MG63 (cell line): ENCODE data around the gene RPS19BP1. TPM values are rescaled to one million over a fixed set of nuclear protein-coding genes. Genes with fewer than 3 reads are reported as not detected.

Source experiments
- DNase-seq: peaks from one replicate; pipeline ENCODE4 v3.0.0-alpha.2; 2020
- H3K27me3 ChIP-seq: fragments of 250-450 bp; sonication (Bioruptor Pico); 2 replicates; pipeline ENCODE4 v1.5.1; 2020; ENCODE audit warnings: mild to moderate bottlenecking, moderate library complexity
- H3K36me3 ChIP-seq: fragments of 250-450 bp; sonication (Bioruptor Pico); 2 replicates; pipeline ENCODE4 v1.5.1; 2020; ENCODE audit warnings: mild to moderate bottlenecking, moderate library complexity
- H3K4me3 ChIP-seq: fragments of 250-450 bp; sonication (Bioruptor Pico); 2 replicates; pipeline ENCODE4 v1.5.1; 2020; ENCODE audit warnings: mild to moderate bottlenecking, moderate library complexity
- H3K9me3 ChIP-seq: fragments of 250-450 bp; sonication (Bioruptor Pico); 2 replicates; pipeline ENCODE4 v1.5.1; 2020; ENCODE audit warnings: mild to moderate bottlenecking, moderate library complexity
- total RNA-seq: library from RNA; depleted of rRNA; stranded (reverse); fragments of >200 nt; shearing (Covaris generic); gene quantifications from 2 replicates; pipeline ENCODE4 v1.2.3, GENCODE V29; 2014; ENCODE audit warnings: low replicate concordance

The RPS19BP1 gene
- total RNA-seq, 1 experiment from 2014 or later = 161 TPM

DNA sequence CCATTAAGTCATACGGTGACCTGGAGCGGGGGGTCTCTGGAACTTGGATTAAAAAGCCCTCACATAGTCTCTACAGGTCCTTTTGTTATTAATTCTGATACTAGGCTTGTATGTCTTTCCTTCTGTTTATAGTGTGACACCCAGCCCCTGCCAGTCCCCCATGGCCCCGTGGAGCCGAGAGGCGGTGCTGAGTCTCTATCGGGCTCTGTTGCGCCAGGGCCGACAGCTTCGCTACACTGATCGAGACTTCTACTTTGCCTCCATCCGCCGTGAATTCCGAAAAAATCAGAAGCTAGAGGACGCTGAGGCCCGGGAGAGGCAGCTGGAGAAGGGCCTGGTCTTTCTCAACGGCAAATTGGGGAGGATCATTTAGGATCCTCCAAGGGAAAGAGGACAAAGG, 28.5 kb downstream of the RPS19BP1 start:
- Histone ChIP-seq H3K36me3 (peaks cover 54% of the 10 kb centered on the region), H3K9me3 (no peaks in the 10 kb centered on the region), H3K27me3 (no peaks in the 10 kb centered on the region), H3K4me3 (no peak overlapping the region)
- DNase-seq = no peak

DNA sequence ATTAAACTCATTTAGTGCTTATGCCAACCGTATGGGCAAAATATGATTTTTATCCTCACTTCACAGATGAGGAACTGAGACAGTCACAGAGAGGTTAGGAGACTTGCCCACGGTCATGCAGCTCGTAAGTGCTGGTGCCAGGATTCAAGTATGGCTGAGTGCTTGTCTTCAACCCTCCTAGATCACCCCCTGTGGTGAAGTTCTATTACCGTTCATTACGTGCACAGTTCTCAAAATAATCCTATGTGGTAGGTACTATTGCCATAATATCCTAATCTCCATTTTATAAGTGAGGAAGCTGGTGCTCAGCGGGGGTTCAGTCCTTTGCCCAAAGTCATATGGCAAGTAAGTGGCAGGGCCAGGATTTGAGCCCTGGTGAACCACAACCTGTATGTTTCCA, 28.9 kb downstream of the RPS19BP1 start:
- H3K27me3 ChIP-seq = no peaks in the 10 kb centered on the region

DNA sequence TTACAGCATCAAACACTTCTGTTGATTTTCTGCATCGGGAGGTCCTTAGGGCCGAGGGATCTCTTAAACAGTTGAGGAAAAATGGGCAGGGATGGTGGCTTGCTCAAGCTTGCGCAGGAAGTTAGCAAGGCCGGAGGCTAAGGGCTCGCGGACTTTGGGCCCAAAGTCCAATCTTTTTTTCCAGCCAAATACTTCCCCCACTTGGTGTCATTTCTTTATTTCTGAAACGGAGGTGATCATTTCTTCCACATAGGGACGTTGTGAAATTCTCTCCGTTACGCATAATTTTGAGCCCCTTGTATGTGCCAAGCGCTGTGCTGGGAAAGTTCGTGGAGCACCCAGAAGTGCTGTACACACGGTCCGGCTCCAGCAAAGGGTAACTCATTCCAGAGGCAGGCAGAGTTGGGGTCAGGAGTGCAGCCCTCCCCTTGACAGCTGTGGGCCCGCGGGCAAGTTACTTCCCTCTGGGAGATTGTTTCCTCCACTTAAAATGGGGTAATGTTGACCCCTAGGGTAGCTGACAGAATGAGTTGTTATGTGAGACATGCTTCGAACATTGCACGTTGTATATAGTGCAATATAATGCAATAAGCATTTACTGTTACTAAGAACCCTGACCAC, 29.6 kb downstream of the RPS19BP1 start:
- peaks cover 46% of the 10 kb centered on the region for H3K36me3 ChIP-seq
- peak overlapping the region; percentile 80 for H3K4me3 ChIP-seq
- H3K9me3 ChIP-seq = no peaks in the 10 kb centered on the region
- no peaks in the 10 kb centered on the region for H3K27me3 ChIP-seq
- DNase-seq = no peak

More for the DNA sequence above, 28.9 kb downstream of the RPS19BP1 start:
- H3K4me3 ChIP-seq = peak overlapping the region; percentile 80
- H3K9me3 ChIP-seq = no peaks in the 10 kb centered on the region
- peaks cover 53% of the 10 kb centered on the region for H3K36me3 ChIP-seq
- no peak for DNase-seq

DNA sequence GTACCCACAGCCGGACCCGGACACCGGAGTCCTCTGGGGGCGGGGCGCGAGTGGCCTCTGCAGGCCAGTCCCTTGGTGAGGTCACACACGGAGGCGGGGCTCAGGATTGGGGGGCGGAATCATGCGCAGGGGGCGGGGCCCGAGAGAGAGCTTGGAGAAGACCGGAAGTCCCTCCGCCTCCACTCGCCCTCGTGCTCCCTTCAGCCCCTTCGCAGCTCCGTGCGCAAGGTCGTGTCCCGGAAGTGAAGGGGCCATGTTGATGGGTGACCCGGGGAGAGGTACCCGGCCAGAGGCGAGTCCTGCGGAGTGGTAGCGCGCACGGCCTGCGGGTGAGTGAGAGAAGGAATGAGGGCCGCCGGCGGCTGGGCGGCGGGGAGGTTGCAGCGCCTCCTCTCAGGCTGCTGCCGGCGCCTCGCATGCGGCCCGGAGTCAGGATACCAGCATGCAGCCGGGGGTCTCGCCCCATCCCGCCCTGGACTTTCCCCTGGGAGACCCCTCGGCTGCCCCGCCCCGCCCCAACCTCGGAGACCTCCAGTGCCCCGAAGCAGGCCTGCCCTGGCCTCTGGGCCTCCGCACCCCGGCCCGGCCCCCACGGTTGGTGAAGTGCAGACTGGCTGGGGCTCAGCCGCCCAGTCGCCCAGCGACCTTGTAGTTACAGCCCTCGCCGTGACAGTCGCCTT, 30.3 kb downstream of the RPS19BP1 start, which contains the start of gene MIEF1:
Gene MIEF1 (plus strand): TSS at position 182 of the 680 bp plus-strand sequence. CDS start 9,005 bp downstream, outside the sequence.
- Histone ChIP-seq H3K27me3 (no peaks in the 10 kb centered on the region), H3K9me3 (no peaks in the 10 kb centered on the region), H3K4me3 (peak within 1 kb of the TSS; percentile 80), H3K36me3 (peaks cover 41% of the 10 kb centered on the region)
- peak; percentile 96 for DNase-seq

DNA sequence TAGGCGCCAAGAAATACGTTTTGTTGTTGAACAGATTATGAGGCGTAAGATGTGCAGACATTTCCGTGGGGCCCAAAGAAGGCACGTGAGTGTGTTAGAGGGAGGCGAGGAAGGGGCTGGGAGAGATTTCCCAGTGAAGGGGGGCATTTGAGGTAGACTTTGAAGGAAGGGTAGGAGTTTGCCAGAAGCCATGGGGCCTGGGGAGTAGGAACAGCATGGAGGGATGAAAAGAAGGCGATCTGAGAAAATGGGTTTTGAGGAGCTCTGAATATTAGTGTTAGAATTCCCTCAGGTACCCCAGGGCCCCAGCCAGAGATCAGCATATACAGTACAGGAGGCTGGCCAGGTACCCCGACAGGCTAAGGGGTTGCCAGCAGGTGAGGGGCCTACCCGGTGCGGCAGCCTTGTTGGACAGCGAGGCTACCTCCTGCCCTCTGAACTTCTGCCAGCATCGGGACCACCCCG, 30.9 kb downstream of the RPS19BP1 start:
- no peak for DNase-seq
- peaks cover 35% of the 10 kb centered on the region for H3K36me3 ChIP-seq
- peak overlapping the region; percentile 80 for H3K4me3 ChIP-seq
- H3K27me3 ChIP-seq = no peaks in the 10 kb centered on the region
- no peaks in the 10 kb centered on the region for H3K9me3 ChIP-seq

DNA sequence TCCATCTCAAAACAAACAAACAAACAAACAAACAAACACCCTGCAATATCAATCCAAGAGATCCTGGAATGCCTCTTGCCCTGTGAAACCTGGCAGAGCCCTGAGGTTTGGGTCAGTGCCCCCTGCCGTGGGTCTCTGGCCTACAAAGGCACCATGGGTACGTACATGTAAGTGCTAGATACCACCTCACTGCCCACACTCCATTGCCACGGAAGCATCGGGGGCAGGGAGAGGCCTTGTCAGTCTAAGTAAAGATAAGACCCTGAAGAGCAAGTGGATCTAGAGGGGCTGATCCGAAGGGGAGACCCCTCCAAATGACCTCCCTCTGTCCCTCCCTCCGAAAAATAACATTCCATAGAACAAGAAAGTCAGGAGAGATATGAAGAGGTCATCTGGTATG, 32.4 kb downstream of the RPS19BP1 start:
- Histone ChIP-seq H3K9me3 (no peaks in the 10 kb centered on the region), H3K4me3 (no peak overlapping the region), H3K36me3 (peaks cover 19% of the 10 kb centered on the region), H3K27me3 (no peaks in the 10 kb centered on the region)
- no peak for DNase-seq

DNA sequence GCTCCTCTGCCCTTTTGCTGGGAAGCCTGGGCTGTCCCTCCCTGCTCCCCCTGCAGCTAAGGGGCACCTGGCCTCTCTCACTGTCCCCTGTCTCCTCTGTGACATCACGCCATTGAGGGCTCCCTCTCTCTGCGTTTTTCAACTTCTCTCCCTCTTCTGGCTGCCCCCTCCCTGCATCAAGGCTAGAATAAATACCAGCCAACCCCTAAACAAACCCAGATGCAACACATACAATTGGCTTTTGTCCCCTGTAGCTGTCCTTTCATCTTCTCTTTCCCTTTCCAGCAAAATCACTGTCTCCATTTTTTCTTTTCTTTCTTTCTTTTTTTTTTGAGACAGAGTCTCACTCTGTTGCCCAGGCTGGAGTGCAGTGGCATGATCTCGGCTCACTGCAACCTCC, 33.7 kb downstream of the RPS19BP1 start:
- H3K9me3 ChIP-seq = no peaks in the 10 kb centered on the region
- DNase-seq = no peak
- peaks cover 6% of the 10 kb centered on the region for H3K36me3 ChIP-seq
- no peaks in the 10 kb centered on the region for H3K27me3 ChIP-seq
- H3K4me3 ChIP-seq = no peak overlapping the region

DNA sequence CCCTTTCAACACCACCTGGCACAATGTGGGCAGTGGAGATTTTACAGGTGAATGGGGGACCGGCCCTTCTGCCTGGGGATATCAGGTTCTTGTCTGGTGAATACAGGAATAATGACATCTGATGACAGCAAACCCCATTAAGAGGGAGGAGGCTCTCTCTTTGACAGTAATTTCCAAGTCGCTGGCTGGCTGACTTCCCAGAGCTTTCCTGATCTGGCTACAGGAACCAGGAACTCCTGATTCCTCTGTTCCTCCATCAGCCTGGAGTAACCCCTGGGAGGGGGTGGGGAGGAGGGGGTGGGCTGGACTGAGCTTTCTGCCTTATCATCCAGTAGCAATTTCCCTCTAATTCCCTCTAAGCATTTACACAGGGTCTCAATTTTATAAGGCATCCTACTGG, 34.2 kb downstream of the RPS19BP1 start:
- H3K9me3 ChIP-seq = no peaks in the 10 kb centered on the region
- H3K4me3 ChIP-seq = no peak overlapping the region
- H3K27me3 ChIP-seq = no peaks in the 10 kb centered on the region
- DNase-seq = no peak
- peaks cover 2% of the 10 kb centered on the region for H3K36me3 ChIP-seq

DNA sequence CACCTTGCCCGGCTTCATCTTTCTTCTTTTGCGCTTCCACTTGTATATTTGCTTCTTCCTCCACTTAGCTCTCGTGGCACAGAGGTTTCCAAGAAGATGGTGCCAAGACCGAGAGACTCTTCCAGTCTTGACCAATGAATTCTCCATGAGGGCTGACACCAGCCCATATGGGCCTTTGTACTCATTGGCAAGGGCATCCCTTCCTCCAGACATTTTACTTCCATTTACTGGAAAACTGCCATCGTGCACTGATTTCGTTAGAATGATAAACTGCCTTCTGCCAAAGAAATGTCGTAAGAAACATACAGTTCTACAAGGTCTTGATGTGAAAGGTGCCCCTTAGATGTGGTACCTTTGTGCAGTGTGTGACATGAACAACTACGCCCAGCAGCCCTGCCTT, 35.1 kb downstream of the RPS19BP1 start:
- Histone ChIP-seq H3K9me3 (no peaks in the 10 kb centered on the region), H3K27me3 (no peaks in the 10 kb centered on the region), H3K36me3 (no peaks in the 10 kb centered on the region), H3K4me3 (no peak overlapping the region)
- DNase-seq = no peak

DNA sequence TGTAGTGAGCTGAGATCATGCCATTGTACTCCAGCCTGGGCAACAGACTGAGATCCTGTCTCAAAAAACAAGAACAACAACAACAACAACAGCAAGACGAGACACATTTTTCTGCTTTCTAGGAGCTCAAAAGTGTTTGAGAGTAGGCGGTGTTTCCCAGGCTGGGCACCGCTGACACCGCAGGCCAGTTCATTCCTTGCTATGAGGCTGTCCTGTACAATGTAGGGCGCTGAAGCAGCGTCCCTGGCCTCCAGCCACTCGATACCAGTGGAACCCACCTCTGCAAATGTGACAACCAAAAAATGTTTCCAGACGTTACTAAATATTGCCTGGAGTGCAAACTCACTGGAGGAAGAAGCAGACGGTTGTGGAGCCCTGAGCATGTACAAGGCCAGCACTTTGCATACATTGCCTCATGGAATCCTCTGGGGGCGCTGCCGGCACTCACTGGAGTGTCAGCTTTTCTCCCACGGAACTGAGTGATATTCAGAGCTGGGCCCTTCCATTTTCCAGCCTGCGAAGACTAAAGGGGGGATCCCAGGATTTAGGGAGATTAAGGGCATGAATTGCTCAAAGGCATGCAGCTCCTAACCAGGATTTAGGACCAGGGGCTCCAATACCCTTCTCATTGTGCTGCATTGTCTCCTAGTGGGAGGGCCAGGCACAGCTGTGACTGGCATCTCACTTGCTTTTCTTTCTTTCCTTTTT, 36.3 kb downstream of the RPS19BP1 start:
- peak; percentile 53 for DNase-seq

DNA sequence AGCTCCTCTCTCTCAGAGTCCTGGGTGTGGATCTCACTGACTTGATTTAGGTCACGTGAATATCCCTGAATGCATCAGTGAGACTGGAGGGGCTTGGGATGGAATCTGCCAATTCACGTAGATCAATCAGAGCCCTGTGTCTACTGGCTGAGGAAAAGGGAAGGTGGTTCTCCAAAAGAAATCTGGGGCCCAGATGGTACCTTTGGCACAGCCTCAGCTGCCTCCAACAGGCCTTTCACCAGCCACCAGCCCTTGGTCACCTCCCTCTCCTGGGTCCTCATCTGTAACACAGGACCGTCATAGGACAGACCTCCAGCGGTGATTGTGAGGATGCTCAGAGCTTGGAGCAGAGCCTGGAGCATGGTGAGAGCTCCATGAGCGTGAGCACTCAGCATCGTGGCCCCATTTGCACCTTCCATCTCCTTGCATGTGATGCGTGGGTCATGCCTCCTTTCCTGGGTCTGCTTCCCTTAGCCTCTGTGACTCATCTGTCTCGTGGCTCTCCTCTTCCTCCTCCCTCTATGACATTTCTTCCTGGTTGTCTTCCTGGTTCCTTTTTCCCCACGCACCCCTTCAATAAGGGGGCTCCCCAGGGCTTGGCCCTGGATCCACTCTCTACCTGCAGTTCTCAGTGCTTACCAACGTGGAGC, 38.0 kb downstream of the RPS19BP1 start:
- DNase-seq = no peak
- H3K4me3 ChIP-seq = no peak overlapping the region
- H3K9me3 ChIP-seq = no peaks in the 10 kb centered on the region
- no peaks in the 10 kb centered on the region for H3K27me3 ChIP-seq
- H3K36me3 ChIP-seq = no peaks in the 10 kb centered on the region

More for the DNA sequence above, 36.3 kb downstream of the RPS19BP1 start:
- Histone ChIP-seq H3K27me3 (no peaks in the 10 kb centered on the region), H3K4me3 (no peak overlapping the region), H3K36me3 (no peaks in the 10 kb centered on the region), H3K9me3 (no peaks in the 10 kb centered on the region)

DNA sequence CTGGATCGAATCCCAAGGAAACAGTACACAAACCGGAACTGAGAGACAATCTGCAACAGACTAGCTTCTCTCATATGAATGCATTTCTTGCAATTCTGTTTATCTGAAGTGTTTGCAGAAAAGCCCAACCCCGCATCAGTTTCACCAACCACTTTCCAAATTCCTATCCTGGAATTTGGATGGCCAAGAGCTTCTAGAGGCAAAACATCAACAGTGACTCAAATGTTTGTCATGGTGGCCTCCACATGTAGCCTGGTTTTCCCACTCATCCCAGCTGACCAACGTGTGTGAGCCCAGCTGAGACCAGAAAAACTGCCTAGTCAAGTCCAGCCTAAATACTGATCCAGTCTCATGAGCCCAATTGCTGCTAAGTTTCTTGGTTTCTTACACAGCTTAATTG, 38.8 kb downstream of the RPS19BP1 start:
- Histone ChIP-seq H3K27me3 (no peaks in the 10 kb centered on the region), H3K9me3 (no peaks in the 10 kb centered on the region), H3K36me3 (no peaks in the 10 kb centered on the region), H3K4me3 (no peak overlapping the region)
- peak; percentile 54 for DNase-seq

DNA sequence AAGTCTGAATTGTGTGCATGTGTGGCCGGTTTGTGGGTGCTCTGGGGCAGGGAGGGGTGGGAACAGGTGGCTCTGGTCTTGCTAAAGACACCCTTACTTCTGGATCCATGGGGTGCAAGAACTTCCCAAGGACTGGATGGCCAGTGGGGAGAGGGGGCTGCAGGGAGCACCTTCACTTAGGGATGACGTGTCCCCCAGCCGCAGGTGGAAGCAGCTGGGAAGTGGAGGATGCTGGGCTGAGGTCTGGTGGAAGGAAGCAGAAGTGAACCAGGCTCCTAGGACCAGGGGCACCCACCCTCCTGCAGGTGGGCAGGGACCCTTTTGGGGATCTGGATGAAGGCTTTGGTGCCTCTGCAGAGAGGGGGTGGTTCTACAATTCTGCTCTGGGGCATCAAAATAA, 40.4 kb downstream of the RPS19BP1 start:
- Histone ChIP-seq H3K27me3 (no peaks in the 10 kb centered on the region), H3K36me3 (no peaks in the 10 kb centered on the region), H3K4me3 (no peak overlapping the region), H3K9me3 (no peaks in the 10 kb centered on the region)
- DNase-seq = no peak

DNA sequence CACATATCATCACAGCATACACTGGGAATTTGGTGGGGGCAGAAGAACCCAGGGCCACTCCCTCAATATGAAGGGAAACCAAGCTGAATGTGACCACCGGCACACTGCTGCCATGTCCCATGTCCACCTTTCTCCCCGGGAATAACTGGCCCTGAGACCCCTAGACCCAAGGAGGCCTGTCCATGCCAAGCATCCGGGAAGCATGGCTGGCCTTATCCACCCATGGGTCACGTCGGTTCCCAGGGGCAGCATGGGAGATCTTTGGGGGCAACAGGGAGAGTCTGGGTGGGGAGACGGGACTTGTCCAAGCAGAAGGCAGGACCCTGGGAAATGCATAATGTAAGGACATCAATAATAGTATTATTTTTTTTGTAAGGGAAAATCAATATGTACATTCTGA, 40.9 kb downstream of the RPS19BP1 start:
- no peak for DNase-seq
- Histone ChIP-seq H3K27me3 (no peaks in the 10 kb centered on the region), H3K9me3 (no peaks in the 10 kb centered on the region), H3K36me3 (no peaks in the 10 kb centered on the region), H3K4me3 (no peak overlapping the region)

DNA sequence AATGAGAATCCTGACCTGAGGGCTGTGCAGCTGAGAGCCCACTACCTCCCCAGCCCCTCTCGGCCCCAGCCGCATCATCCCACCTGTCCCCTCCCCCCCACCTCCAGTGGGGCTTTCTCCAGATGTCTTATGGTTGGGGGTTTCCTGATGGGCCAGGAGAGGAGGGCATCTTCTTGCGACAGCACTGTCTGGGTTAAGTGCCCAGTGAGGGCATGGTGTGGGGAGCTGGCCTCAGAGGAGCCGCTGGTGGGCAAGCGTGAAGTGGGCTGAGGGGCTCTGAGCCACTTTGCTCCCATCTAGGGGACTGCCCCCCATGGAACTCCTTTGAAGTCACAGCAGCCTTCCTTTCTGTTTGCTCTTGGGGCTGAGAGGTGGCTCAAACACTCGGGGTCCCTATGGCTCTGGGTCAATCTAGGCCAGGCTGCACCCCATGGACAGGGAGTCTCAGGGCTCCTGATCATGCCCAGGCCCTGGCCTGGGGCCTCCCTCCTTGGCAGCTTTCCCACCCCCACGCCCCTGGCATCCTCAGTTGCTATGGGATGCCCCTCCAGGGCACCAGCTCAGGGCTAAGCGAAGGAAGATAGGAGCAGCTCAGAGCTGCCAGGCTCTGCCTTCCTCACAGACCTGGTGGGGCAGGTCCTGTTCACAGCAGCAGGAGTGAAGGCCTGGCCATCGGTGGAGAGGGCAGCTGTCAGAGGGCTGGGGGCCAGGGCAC, 41.4 kb downstream of the RPS19BP1 start:
- Histone ChIP-seq H3K9me3 (no peaks in the 10 kb centered on the region), H3K27me3 (no peaks in the 10 kb centered on the region), H3K36me3 (no peaks in the 10 kb centered on the region), H3K4me3 (no peak overlapping the region)
- no peak for DNase-seq

DNA sequence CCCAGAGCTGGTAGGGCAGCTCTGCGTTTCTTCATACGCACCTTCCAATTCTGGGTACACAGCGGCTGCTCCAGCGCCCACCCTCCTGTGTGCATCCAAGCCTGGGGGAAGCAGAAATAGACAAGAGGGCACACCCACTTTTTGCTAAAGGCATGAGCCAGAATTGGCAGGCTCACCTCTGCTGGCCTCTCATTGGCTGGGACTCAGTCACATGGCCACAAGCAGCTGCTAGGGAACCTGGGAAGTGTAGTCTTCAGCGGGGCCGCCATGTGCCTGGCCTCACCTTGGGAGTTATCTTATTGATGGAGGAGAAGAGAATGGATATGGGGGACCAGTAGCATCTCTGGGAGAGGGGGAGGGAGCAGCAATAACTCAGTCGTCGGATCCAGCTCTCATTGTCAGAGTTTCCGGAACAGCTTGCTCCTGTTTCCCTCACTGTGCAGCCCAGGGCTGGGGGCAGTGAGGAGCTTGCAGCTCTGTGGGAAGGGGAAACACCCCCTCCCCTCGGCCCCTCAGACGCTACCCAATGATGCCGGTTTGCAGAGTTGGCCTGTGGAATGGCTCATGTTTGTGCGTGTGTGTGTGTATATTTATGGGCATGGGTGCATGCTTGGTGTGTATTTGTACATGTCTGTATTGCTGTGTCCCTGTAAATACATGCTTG, 42.3 kb downstream of the RPS19BP1 start:
- H3K9me3 ChIP-seq = no peaks in the 10 kb centered on the region
- DNase-seq = peak; percentile 71
- H3K36me3 ChIP-seq = no peaks in the 10 kb centered on the region
- H3K27me3 ChIP-seq = no peaks in the 10 kb centered on the region
- H3K4me3 ChIP-seq = no peak overlapping the region
